ENCODE data around the gene KIF7.
"Not testable (repeated sequence)": the region's sequence is repeated elsewhere in the genome, so short reads cannot be mapped to it uniquely, and the experiment has no call there.

Gene KIF7

GRCh38 chr15:89613031-89613430, 42.2 kb downstream of the KIF7 start:
- Histone ChIP-seq H3K36me3 (ENCODE audit: control insufficient read depth, insufficient read depth, low read length) (peaks cover 97% of the 10 kb centered on the region), H3K9ac (ENCODE audit: low read depth, low read length) (no peak overlapping the region), H3K4me1 (ENCODE audit: control insufficient read depth, insufficient read depth, low read length) (no peaks in the 10 kb centered on the region), H3K9me3 (ENCODE audit: control insufficient read depth, insufficient read depth, low read length) (no peaks in the 10 kb centered on the region), H3K27me3 (ENCODE audit: control insufficient read depth, insufficient read depth, low read length) (no peaks in the 10 kb centered on the region), H3K4me3 (ENCODE audit: low read depth, low read length) (no peak overlapping the region), H3K27ac (ENCODE audit: low read depth, low read length) (no peak overlapping the region)

- Histone ChIP-seq H3K27ac (ENCODE audit: low read depth, low read length) (no peak overlapping the region), H3K9me3 (ENCODE audit: control insufficient read depth, insufficient read depth, low read length) (no peaks in the 10 kb centered on the region), H3K9ac (ENCODE audit: low read depth, low read length) (no peak overlapping the region), H3K36me3 (ENCODE audit: control insufficient read depth, insufficient read depth, low read length) (peaks cover 98% of the 10 kb centered on the region), H3K4me1 (ENCODE audit: control insufficient read depth, insufficient read depth, low read length) (no peaks in the 10 kb centered on the region), H3K27me3 (ENCODE audit: control insufficient read depth, insufficient read depth, low read length) (no peaks in the 10 kb centered on the region), H3K4me3 (ENCODE audit: low read depth, low read length) (no peak overlapping the region)
Measured at GRCh38 chr15:89611317-89611716, 44.0 kb downstream of the KIF7 start.

- Histone ChIP-seq H3K27ac (ENCODE audit: low read depth, low read length) (no peak overlapping the region), H3K27me3 (ENCODE audit: control insufficient read depth, insufficient read depth, low read length) (no peaks in the 10 kb centered on the region), H3K36me3 (ENCODE audit: control insufficient read depth, insufficient read depth, low read length) (peaks cover 98% of the 10 kb centered on the region), H3K4me1 (ENCODE audit: control insufficient read depth, insufficient read depth, low read length) (no peaks in the 10 kb centered on the region), H3K9me3 (ENCODE audit: control insufficient read depth, insufficient read depth, low read length) (no peaks in the 10 kb centered on the region), H3K4me3 (ENCODE audit: low read depth, low read length) (no peak overlapping the region), H3K9ac (ENCODE audit: low read depth, low read length) (no peak overlapping the region)
Measured at GRCh38 chr15:89599021-89599420, 56.2 kb downstream of the KIF7 start.

- H3K27me3 ChIP-seq (ENCODE audit: control insufficient read depth, insufficient read depth, low read length) = no peaks in the 10 kb centered on the region
- peaks cover 93% of the 10 kb centered on the region for H3K36me3 ChIP-seq (ENCODE audit: control insufficient read depth, insufficient read depth, low read length)
- H3K4me1 ChIP-seq (ENCODE audit: control insufficient read depth, insufficient read depth, low read length) = no peaks in the 10 kb centered on the region
- no peaks in the 10 kb centered on the region for H3K9me3 ChIP-seq (ENCODE audit: control insufficient read depth, insufficient read depth, low read length)
- H3K27ac ChIP-seq (ENCODE audit: low read depth, low read length) = no peak overlapping the region
- no peak overlapping the region for H3K9ac ChIP-seq (ENCODE audit: low read depth, low read length)
- H3K4me3 ChIP-seq (ENCODE audit: low read depth, low read length) = no peak overlapping the region
Measured at GRCh38 chr15:89593018-89593417, 62.2 kb downstream of the KIF7 start.

- H3K9ac ChIP-seq (ENCODE audit: low read depth, low read length) = no peak overlapping the region
- no peak overlapping the region for H3K4me3 ChIP-seq (ENCODE audit: low read depth, low read length)
- H3K9me3 ChIP-seq (ENCODE audit: control insufficient read depth, insufficient read depth, low read length) = no peaks in the 10 kb centered on the region
- H3K27ac ChIP-seq (ENCODE audit: low read depth, low read length) = no peak overlapping the region
- no peaks in the 10 kb centered on the region for H3K27me3 ChIP-seq (ENCODE audit: control insufficient read depth, insufficient read depth, low read length)
- H3K4me1 ChIP-seq (ENCODE audit: control insufficient read depth, insufficient read depth, low read length) = no peaks in the 10 kb centered on the region
- H3K36me3 ChIP-seq (ENCODE audit: control insufficient read depth, insufficient read depth, low read length) = peaks cover 94% of the 10 kb centered on the region
Measured at GRCh38 chr15:89591834-89592233, 63.4 kb downstream of the KIF7 start.

- H3K27me3 ChIP-seq (ENCODE audit: control insufficient read depth, insufficient read depth, low read length) = no peaks in the 10 kb centered on the region
- no peak overlapping the region for H3K4me3 ChIP-seq (ENCODE audit: low read depth, low read length)
- H3K27ac ChIP-seq (ENCODE audit: low read depth, low read length) = no peak overlapping the region
- no peaks in the 10 kb centered on the region for H3K9me3 ChIP-seq (ENCODE audit: control insufficient read depth, insufficient read depth, low read length)
- H3K4me1 ChIP-seq (ENCODE audit: control insufficient read depth, insufficient read depth, low read length) = no peaks in the 10 kb centered on the region
- peaks cover 94% of the 10 kb centered on the region for H3K36me3 ChIP-seq (ENCODE audit: control insufficient read depth, insufficient read depth, low read length)
- no peak overlapping the region for H3K9ac ChIP-seq (ENCODE audit: low read depth, low read length)
Measured at GRCh38 chr15:89587955-89588354, 67.3 kb downstream of the KIF7 start.

- peaks cover 91% of the 10 kb centered on the region for H3K36me3 ChIP-seq (ENCODE audit: control insufficient read depth, insufficient read depth, low read length)
Measured at GRCh38 chr15:89586651-89587050, 68.6 kb downstream of the KIF7 start.

GRCh38 chr15:89580747-89581146, 74.5 kb downstream of the KIF7 start:
- not testable (repeated sequence) for H3K27ac ChIP-seq (ENCODE audit: low read depth, low read length); H3K9ac ChIP-seq (ENCODE audit: low read depth, low read length); H3K27me3 ChIP-seq (ENCODE audit: control insufficient read depth, insufficient read depth, low read length); H3K4me3 ChIP-seq (ENCODE audit: low read depth, low read length); H3K9me3 ChIP-seq (ENCODE audit: control insufficient read depth, insufficient read depth, low read length)
- Histone ChIP-seq H3K36me3 (ENCODE audit: control insufficient read depth, insufficient read depth, low read length) (peaks cover 73% of the 10 kb centered on the region), H3K4me1 (ENCODE audit: control insufficient read depth, insufficient read depth, low read length) (peaks cover 17% of the 10 kb centered on the region)

More at GRCh38 chr15:89586651-89587050, 68.6 kb downstream of the KIF7 start:
- Histone ChIP-seq H3K9me3 (ENCODE audit: control insufficient read depth, insufficient read depth, low read length) (no peaks in the 10 kb centered on the region), H3K4me1 (ENCODE audit: control insufficient read depth, insufficient read depth, low read length) (no peaks in the 10 kb centered on the region; the same call in 1 of the 2 replicates), H3K27me3 (ENCODE audit: control insufficient read depth, insufficient read depth, low read length) (no peaks in the 10 kb centered on the region), H3K4me3 (ENCODE audit: low read depth, low read length) (no peak overlapping the region), H3K9ac (ENCODE audit: low read depth, low read length) (no peak overlapping the region), H3K27ac (ENCODE audit: low read depth, low read length) (no peak overlapping the region)

GRCh38 chr15:89578146-89578545, 77.1 kb downstream of the KIF7 start:
- Histone ChIP-seq H3K27ac (ENCODE audit: low read depth, low read length) (peak overlapping the region; percentile 72), H3K36me3 (ENCODE audit: control insufficient read depth, insufficient read depth, low read length) (peaks cover 47% of the 10 kb centered on the region), H3K9ac (ENCODE audit: low read depth, low read length) (peak overlapping the region; percentile 32; the same call in 1 of the 2 replicates), H3K27me3 (ENCODE audit: control insufficient read depth, insufficient read depth, low read length) (no peaks in the 10 kb centered on the region), H3K4me3 (ENCODE audit: low read depth, low read length) (peak overlapping the region; percentile 92), H3K4me1 (ENCODE audit: control insufficient read depth, insufficient read depth, low read length) (peaks cover 17% of the 10 kb centered on the region), H3K9me3 (ENCODE audit: control insufficient read depth, insufficient read depth, low read length) (no peaks in the 10 kb centered on the region)
